A673 (cell line): ENCODE data around the gene SLC29A3. TPM values are rescaled to one million over a fixed set of nuclear protein-coding genes. Genes with fewer than 3 reads are reported as not detected.

ENCODE experiments used
- BruUV-seq: library from RNA; stranded (reverse); fragments of 400-500 nt; replicated peaks from 2 replicates; lab custom pipeline; 2021; lab: Mats Ljungman, UMichigan
- CTCF ChIA-PET: fragments of 300-600 bp; sonication (Branson Sonifier 250); formaldehyde crosslinking; loops from one replicate; lab custom pipeline; 2022; ENCODE audit warnings: antibody characterized with exemption; lab: Charles Lee
- POLR2A ChIA-PET: fragments of 300-600 bp; sonication (Branson Sonifier 250); formaldehyde crosslinking; loops from one replicate; lab custom pipeline; 2022; ENCODE audit warnings: antibody characterized with exemption; ENCODE audit not compliant: low non-redundant PET; lab: Charles Lee
- DNase-seq: peaks from one replicate; pipeline ENCODE4 v3.0.0-alpha.2; 2015; ENCODE audit warnings: low spot score
- H3K27ac ChIP-seq: fragments of 200-600 bp; sonication (generic); 2 replicates; pipeline ENCODE4 v1.5.1; 2016; ENCODE audit warnings: mixed run types, low read depth, mild to moderate bottlenecking, mixed read lengths, antibody characterized with exemption, low read length; ENCODE audit not compliant: poor library complexity, severe bottlenecking
- H3K27me3 ChIP-seq: fragments of 200-600 bp; sonication (generic); replicated peaks from 2 replicates; pipeline ENCODE4 v1.6.1; 2017; ENCODE audit warnings: mixed run types, low read depth, mild to moderate bottlenecking, mixed read lengths, antibody characterized with exemption, low read length; ENCODE audit not compliant: insufficient read depth, poor library complexity
- H3K36me3 ChIP-seq: fragments of 200-600 bp; sonication (generic); 2 replicates; pipeline ENCODE4 v1.6.1; 2016; ENCODE audit warnings: mixed run types, mild to moderate bottlenecking, mixed read lengths, antibody characterized with exemption, low read length; ENCODE audit not compliant: insufficient read depth, poor library complexity, severe bottlenecking
- H3K4me1 ChIP-seq: fragments of 200-600 bp; sonication (generic); 2 replicates; pipeline ENCODE4 v1.6.1; 2017; ENCODE audit warnings: mixed run types, mild to moderate bottlenecking, mixed read lengths, antibody characterized with exemption, low read length; ENCODE audit not compliant: insufficient read depth, poor library complexity, severe bottlenecking
- H3K4me3 ChIP-seq: fragments of 200-600 bp; sonication (generic); 2 replicates; pipeline ENCODE4 v1.5.1; 2016; ENCODE audit warnings: low read depth, mixed run types, mild to moderate bottlenecking, mixed read lengths, low read length; ENCODE audit not compliant: poor library complexity, severe bottlenecking
- H3K9me3 ChIP-seq: fragments of 200-600 bp; sonication (generic); 2 replicates; pipeline ENCODE4 v1.6.1; 2016; ENCODE audit warnings: mixed run types, low read depth, mild to moderate bottlenecking, mixed read lengths, antibody characterized with exemption, low read length; ENCODE audit not compliant: poor library complexity, severe bottlenecking
- EZH2 ChIP-seq: fragments of 200-600 bp; sonication (generic); IDR thresholded peaks from 2 replicates; pipeline ENCODE4 v1.6.1; 2017; ENCODE audit warnings: borderline replicate concordance, low read depth, mild to moderate bottlenecking, mixed read lengths, antibody characterized with exemption, low read length; ENCODE audit not compliant: poor library complexity, severe bottlenecking
- intact Hi-C: fragments of 100-400 bp; cut with micrococcal nuclease; formaldehyde crosslinking; loops from one replicate; pipeline ENCODE4 v1.10.0; 2022; ENCODE audit not compliant: unreplicated experiment
- total RNA-seq: library from RNA; stranded (reverse); gene quantifications from 2 replicates; pipeline ENCODE4 v1.2.3, GENCODE V29; 2021
- TF ChIP-seq, protein P1 (sequence below): fragments of 300-800, 200-600 bp; sonication (generic); conservative IDR thresholded peaks from 2 replicates; pipeline ENCODE4 v1.5.1; 2017; ENCODE audit warnings: low read depth, mild to moderate bottlenecking, antibody characterized with exemption, low read length, moderate library complexity, mixed read lengths

Gene SLC29A3
- total RNA-seq, 1 experiment from 2014 or later: 6.1 TPM

DNA sequence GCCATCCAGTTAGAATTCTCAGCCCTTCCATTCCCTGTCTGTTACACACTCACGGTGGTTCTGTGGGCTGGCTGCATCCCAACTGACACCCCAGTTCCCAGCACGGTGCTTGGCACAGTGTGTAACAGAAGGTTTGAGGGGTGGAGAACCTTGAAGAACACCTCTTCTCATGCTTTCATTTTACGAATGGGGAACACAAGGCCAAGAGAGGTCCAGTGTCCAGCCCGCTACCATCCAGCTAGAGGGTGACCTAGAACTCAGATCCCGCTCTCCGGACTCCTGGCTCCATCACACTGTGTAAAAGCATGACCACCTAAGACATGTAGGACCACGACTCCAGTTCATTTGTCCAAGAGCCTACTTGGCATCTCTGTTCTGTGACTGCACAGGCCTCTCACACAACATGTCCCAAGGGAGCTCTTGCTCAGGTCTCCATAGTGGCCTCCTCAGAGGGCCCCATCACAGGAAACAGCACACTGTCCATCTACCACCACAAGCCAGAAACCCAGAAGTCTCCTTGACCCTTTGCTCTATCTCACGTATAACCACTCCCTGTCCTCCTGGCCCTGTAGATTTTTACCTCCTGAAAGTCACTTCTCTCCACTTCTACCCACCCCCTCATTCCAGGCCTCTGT lies 74.9 kb downstream of the SLC29A3 start:
- intact Hi-C loops: no loop called here
- CTCF ChIA-PET: no interaction called here
- Histone ChIP-seq H3K27me3 (no peaks in the 10 kb centered on the region), H3K4me3 (no peak overlapping the region), H3K27ac (no peak overlapping the region), H3K36me3 (no peaks in the 10 kb centered on the region), H3K9me3 (no peaks in the 10 kb centered on the region), H3K4me1 (peaks cover 9% of the 10 kb centered on the region)
- POLR2A ChIA-PET: no interaction called here
- no peak for DNase-seq
- BruUV-seq: no TSS peak
- TF ChIP-seq EZH2: no peak
- TF ChIP-seq, protein P1, sequence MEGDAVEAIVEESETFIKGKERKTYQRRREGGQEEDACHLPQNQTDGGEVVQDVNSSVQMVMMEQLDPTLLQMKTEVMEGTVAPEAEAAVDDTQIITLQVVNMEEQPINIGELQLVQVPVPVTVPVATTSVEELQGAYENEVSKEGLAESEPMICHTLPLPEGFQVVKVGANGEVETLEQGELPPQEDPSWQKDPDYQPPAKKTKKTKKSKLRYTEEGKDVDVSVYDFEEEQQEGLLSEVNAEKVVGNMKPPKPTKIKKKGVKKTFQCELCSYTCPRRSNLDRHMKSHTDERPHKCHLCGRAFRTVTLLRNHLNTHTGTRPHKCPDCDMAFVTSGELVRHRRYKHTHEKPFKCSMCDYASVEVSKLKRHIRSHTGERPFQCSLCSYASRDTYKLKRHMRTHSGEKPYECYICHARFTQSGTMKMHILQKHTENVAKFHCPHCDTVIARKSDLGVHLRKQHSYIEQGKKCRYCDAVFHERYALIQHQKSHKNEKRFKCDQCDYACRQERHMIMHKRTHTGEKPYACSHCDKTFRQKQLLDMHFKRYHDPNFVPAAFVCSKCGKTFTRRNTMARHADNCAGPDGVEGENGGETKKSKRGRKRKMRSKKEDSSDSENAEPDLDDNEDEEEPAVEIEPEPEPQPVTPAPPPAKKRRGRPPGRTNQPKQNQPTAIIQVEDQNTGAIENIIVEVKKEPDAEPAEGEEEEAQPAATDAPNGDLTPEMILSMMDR: no peak

DNA sequence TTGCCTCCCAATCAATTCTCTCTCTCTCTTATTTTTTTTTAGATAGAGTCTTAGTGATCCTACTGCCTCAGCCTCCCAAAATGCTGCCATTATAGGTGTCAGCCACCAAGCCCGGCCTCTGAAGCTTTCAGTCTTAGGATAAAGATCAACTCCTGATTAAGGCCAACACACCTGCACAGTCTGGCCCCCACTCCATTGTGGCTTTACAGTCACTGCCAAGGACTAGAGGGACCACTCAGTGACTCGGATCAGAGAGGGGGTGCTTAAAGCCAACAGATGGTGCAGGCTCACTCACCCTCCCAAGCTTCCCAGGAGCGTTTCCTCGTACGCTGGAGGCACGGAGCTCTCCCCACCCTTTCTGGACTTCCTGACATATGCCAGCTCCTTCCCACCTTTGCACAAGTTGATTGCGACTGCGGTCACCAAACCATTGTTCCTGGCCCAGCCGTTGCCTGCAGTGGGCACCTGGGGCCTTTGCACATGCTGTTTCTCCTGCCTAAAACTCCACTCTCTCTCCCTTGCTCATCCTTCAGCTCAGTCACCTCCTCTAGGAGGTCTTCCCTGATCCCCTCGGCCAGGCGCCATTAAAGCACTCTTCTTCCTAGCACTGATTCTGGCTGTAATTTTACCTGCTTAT lies 76.0 kb downstream of the SLC29A3 start:
- H3K4me1 ChIP-seq: peaks cover 10% of the 10 kb centered on the region
- no TSS peak for BruUV-seq
- intact Hi-C loops: loop anchor here (5.0 kb wide), 1 partner anchor 302 kb away; no protein-coding TSS in a partner anchor
- POLR2A ChIA-PET: no interaction called here
- H3K4me3 ChIP-seq: no peak overlapping the region
- no peak for TF ChIP-seq EZH2
- TF ChIP-seq, protein P1: no peak
- H3K36me3 ChIP-seq: no peaks in the 10 kb centered on the region
- CTCF ChIA-PET: interaction anchor here (1.1 to 3.1 kb wide), 2 partner anchors 175 to 311 kb away, joined by 3 to 22 read pairs; no protein-coding TSS in a partner anchor
- H3K9me3 ChIP-seq: no peaks in the 10 kb centered on the region
- no peak for DNase-seq
- H3K27ac ChIP-seq: no peak overlapping the region
- H3K27me3 ChIP-seq: no peaks in the 10 kb centered on the region

DNA sequence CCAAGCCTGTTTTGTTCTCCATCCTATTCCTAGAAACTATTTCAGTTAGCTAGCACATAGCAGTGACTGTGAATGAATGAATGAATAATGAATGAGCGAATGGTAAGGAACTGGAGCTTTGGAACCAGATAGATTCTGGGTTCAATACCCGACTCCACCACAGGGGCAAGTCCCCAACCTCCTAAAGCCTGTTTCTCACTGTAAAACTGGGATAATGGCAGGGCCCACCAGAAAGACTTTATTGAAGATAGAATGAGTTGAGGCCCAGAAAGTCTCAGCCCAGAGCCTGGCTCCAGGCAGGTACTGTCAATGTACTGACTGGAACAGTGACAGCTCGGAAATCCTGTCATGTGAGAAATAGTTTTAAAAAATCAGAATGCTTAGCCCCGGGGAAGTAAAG lies 76.6 kb downstream of the SLC29A3 start:
- no peak overlapping the region for H3K27ac ChIP-seq
- BruUV-seq: no TSS peak
- TF ChIP-seq EZH2: no peak
- TF ChIP-seq, protein P1: no peak
- ChIA-PET CTCF (interaction anchor here (1.0 to 3.1 kb wide), 5 partner anchors 11 to 310 kb away, joined by 3 to 22 read pairs (median 5); no protein-coding TSS in a partner anchor), POLR2A (no interaction called here)
- intact Hi-C loops: loop anchor here (1.0 to 5.0 kb wide), 2 partner anchors 174 to 302 kb away; no protein-coding TSS in a partner anchor
- no peaks in the 10 kb centered on the region for H3K9me3 ChIP-seq
- no peak overlapping the region for H3K4me3 ChIP-seq
- no peaks in the 10 kb centered on the region for H3K36me3 ChIP-seq
- no peaks in the 10 kb centered on the region for H3K27me3 ChIP-seq
- peaks cover 10% of the 10 kb centered on the region for H3K4me1 ChIP-seq
- DNase-seq: peak; percentile 49
